Uterus (tissue), 2 donors: ENCODE measurements around the gene NPB.

Experiments
- POLR2A ChIP-seq, 2 donors: fragments of 450-650 bp; IDR thresholded peaks; one replicate each; pipeline ENCODE4 v1.6.1; 2016; ENCODE audit warnings: antibody characterized with exemption in 2 of 2, mild to moderate bottlenecking in 1 of 2, moderate library complexity in 1 of 2
- TF ChIP-seq, protein P1 (sequence below), 4 experiments: fragments of 200-600 bp in 2 of 4; fragments of 450-650 bp in 2 of 4; sonication (generic) in 2 of 4; IDR thresholded peaks; one replicate each; pipeline ENCODE4 v1.5.1; 2016 to 2019; ENCODE audit warnings: antibody characterized with exemption in 4 of 4, mild to moderate bottlenecking in 2 of 4, moderate library complexity in 1 of 4

DNA sequence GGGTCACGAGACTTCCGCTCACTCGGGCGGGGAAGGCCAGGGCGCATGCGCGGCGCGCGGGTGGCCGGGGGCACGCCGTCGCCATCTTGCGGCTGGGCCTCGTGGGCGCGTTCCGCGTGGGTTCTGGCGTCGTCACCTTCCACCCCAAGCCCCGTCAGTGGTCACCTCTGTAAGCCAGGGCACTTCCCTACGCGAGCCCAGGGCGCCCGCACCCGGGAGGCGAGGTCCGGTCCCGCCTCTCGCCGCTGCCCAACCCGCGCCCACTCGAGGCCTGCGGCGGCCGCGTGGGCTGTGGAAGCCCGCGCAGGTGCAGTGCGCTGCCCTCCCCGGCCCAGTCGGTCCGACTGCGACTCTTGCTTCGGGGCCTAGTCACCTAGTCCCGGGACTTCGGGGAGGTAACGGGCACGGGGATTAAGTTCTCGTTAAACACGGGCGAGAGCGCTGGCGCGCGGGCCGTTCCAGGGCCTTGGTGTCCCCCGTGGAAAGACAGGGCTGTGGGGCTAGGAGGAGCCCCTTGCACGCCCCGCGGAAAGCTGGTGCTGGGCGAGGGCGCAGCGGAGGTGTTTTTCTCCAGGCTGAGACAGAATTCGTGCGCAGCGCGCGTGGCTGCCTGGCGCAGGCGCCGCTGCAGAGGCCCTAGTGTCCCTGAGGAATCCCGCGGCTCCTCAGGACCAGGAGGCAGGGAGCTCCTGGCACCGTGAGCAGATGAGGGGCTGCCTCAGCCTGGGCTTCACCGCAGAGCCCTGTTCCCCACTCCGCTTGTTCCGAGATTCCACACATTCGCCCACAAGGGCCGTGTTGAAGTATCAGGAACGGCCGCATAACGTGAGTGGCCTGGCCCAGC lies 30.4 kb upstream of the NPB start:
- TF ChIP-seq, protein P1, sequence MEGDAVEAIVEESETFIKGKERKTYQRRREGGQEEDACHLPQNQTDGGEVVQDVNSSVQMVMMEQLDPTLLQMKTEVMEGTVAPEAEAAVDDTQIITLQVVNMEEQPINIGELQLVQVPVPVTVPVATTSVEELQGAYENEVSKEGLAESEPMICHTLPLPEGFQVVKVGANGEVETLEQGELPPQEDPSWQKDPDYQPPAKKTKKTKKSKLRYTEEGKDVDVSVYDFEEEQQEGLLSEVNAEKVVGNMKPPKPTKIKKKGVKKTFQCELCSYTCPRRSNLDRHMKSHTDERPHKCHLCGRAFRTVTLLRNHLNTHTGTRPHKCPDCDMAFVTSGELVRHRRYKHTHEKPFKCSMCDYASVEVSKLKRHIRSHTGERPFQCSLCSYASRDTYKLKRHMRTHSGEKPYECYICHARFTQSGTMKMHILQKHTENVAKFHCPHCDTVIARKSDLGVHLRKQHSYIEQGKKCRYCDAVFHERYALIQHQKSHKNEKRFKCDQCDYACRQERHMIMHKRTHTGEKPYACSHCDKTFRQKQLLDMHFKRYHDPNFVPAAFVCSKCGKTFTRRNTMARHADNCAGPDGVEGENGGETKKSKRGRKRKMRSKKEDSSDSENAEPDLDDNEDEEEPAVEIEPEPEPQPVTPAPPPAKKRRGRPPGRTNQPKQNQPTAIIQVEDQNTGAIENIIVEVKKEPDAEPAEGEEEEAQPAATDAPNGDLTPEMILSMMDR (IDR thresholded peaks at IDR 0.05) = peak in 3 of 4 experiments; percentile 39 to 66 (median 45)
- peak; percentile 92 to 99 for TF ChIP-seq POLR2A (IDR thresholded peaks at IDR 0.05)
